Lower leg skin (tissue), 4 donors: ENCODE results near the gene DPP10. TPM values are rescaled to one million over a fixed set of nuclear protein-coding genes. Genes with fewer than 3 reads are reported as not detected.

Source experiments
- DNase-seq, 2 donors: peaks; one replicate each; pipeline ENCODE4 v3.0.0-alpha.2; 2019; ENCODE audit warnings: low spot score in 2 of 2
- H3K4me3 ChIP-seq: fragments of 200-600 bp; sonication (generic); 2 replicates; pipeline ENCODE4 v1.5.1; 2017; ENCODE audit warnings: mild to moderate bottlenecking, low read depth; ENCODE audit not compliant: poor library complexity, severe bottlenecking
- POLR2A ChIP-seq, 2 donors: fragments of 450-650 bp; IDR thresholded peaks; one replicate each; pipeline ENCODE4 v1.6.1; 2016 to 2017; ENCODE audit warnings: antibody characterized with exemption in 2 of 2, mild to moderate bottlenecking in 1 of 2, moderate library complexity in 1 of 2
- WGBS, 2 donors: methylation state at CpG; one replicate each; pipeline ENCODE4 v1.1.5; 2018; 5-methylcytosine and 5-hydroxymethylcytosine counted together
- intact Hi-C: fragments of 100-400 bp; cut with DNase I; formaldehyde crosslinking; loops from one replicate; pipeline ENCODE4 v1.15.0; 2023; ENCODE audit warnings: low total_unique reads
- total RNA-seq, 4 donors: library from RNA; depleted of rRNA; stranded (reverse); fragments of >200 nt; gene quantifications; one replicate each; pipeline ENCODE4 v1.1.0, GENCODE V29; 2016
- TF ChIP-seq, protein P1 (sequence below), 3 donors: fragments of 450-650 bp; IDR thresholded peaks; one replicate each; pipeline ENCODE4 v1.5.1; 2016; ENCODE audit warnings: antibody characterized with exemption in 3 of 3, mild to moderate bottlenecking in 3 of 3, moderate library complexity in 2 of 3

The DPP10 gene
- total RNA-seq, 4 donors from 2014 or later, result 1.1 TPM; not detected in 3

DNA sequence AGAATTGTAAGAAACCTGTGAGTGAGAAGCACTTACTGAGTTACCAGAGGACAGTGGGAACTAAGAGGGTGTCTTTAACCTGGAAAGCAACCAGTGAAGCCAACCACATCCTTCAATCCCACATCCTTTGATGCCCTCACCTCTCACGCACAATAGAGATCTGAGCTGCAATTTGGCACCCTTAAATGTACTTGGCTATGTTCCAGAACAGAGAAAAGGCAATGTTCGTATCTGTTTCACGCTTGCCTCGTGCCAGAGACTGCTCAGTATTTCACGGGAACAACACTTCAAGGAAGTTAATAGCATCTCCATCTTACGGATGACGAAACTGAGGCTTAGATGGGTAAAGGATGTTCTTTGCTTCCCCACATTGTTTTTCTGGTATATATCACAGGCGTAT is 167.4 kb downstream of the DPP10 start:
- intact Hi-C loops, result no loop called here
- 46 to 50% methylated on average over 8 of the region's 8 CpGs for WGBS, 2 donors
- TF ChIP-seq POLR2A (IDR thresholded peaks at IDR 0.05), result no peak
- TF ChIP-seq, protein P1, sequence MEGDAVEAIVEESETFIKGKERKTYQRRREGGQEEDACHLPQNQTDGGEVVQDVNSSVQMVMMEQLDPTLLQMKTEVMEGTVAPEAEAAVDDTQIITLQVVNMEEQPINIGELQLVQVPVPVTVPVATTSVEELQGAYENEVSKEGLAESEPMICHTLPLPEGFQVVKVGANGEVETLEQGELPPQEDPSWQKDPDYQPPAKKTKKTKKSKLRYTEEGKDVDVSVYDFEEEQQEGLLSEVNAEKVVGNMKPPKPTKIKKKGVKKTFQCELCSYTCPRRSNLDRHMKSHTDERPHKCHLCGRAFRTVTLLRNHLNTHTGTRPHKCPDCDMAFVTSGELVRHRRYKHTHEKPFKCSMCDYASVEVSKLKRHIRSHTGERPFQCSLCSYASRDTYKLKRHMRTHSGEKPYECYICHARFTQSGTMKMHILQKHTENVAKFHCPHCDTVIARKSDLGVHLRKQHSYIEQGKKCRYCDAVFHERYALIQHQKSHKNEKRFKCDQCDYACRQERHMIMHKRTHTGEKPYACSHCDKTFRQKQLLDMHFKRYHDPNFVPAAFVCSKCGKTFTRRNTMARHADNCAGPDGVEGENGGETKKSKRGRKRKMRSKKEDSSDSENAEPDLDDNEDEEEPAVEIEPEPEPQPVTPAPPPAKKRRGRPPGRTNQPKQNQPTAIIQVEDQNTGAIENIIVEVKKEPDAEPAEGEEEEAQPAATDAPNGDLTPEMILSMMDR (IDR thresholded peaks at IDR 0.05), result no peak
- no peak overlapping the region for H3K4me3 ChIP-seq
- no peak for DNase-seq

DNA sequence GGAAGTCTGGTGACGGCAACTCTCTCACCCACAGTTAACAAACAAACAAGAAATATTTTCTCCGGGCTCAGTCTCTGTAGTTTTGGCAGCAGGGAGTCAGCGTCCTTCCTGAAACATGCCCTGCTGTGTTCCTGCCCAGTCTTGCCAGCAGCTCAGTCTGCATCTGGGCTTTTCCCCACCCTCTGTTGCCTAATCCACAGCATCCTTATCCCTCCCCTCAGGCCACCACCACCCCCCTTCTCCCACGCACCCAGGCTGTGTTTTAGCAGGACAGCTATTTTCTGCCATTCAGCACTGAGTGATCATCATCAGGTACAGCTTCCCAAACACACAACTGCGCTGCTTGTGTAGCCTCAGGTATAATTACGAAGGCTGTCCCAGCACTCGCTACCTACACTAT is 168.2 kb downstream of the DPP10 start:
- intact Hi-C loops, result no loop called here
- DNase-seq, result no peak
- TF ChIP-seq POLR2A (IDR thresholded peaks at IDR 0.05), result no peak
- TF ChIP-seq, protein P1 (IDR thresholded peaks at IDR 0.05), result no peak
- H3K4me3 ChIP-seq, result no peak overlapping the region
- 25 to 26% methylated on average over 7 of the region's 7 CpGs for WGBS, 2 donors

DNA sequence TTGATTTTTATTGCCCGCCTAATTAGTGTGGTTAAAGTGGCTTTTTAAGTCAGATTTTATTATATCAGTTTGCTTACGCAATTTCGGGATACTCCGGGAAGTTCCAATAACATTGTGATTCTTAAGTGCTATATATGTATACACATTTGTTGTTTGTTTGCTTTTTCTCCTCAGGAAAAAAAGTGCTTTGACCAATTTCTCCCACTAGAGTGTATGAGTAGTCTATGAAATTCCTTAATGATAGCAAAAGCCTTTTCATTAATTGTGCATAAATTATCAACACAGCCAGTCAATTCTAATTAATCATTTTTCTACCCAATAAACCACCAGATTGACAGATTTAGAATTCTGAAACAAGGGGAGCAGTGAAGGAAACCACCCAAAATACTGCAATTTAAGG is 172.2 kb downstream of the DPP10 start:
- WGBS, 2 donors, result 60 to 72% methylated on average over 4 of the region's 4 CpGs
- no peak overlapping the region for H3K4me3 ChIP-seq
- no peak for DNase-seq
- TF ChIP-seq, protein P1 (IDR thresholded peaks at IDR 0.05), result no peak
- no peak for TF ChIP-seq POLR2A (IDR thresholded peaks at IDR 0.05)
- intact Hi-C loops, result no loop called here

DNA sequence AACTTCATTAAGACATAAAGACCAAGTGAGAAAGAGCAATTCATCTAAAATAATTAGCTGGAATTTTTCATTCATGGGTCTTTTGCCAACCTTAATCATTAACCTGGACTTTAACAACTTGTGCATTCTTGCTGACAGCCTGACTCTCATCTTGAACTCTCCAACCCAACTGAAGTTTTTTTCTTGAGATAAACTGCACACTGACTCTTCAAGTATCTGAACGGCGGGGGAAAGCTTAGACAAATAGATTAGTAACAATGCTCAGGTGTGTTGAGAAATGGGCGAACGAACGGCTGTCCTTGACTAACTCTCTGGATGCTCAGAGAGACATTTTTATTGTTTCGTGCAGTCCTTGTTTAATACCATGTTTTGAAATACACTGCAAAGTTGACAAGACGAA is 186.0 kb downstream of the DPP10 start:
- WGBS, 2 donors, result 80 to 83% methylated on average over 7 of the region's 7 CpGs
- intact Hi-C loops, result no loop called here
- DNase-seq, result no peak
- TF ChIP-seq, protein P1 (IDR thresholded peaks at IDR 0.05), result no peak
- TF ChIP-seq POLR2A (IDR thresholded peaks at IDR 0.05), result no peak
- no peak overlapping the region for H3K4me3 ChIP-seq

DNA sequence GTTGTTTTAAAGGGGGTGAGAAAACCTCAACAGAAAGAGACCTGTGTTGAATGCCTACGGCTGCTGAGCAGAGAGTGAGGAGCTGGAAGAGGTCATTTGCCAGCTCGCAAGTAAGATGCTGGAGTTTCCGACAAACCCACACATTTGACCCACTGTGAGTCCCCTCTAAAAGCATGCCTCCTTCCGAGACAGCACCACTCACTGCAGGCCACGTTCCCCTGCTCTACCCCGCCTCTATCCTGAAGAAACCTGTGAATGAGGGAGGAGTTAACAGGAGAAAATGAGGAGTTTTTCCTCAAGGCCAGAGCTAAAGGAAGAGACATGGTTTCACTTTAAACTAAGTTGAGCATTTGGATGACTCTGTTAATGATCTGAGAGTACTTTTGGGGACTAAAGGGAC is 188.7 kb downstream of the DPP10 start:
- TF ChIP-seq, protein P1 (IDR thresholded peaks at IDR 0.05), result no peak
- no peak for TF ChIP-seq POLR2A (IDR thresholded peaks at IDR 0.05)
- 66 to 73% methylated on average over 6 of the region's 6 CpGs for WGBS, 2 donors
- no peak for DNase-seq
- intact Hi-C loops, result no loop called here
- no peak overlapping the region for H3K4me3 ChIP-seq

DNA sequence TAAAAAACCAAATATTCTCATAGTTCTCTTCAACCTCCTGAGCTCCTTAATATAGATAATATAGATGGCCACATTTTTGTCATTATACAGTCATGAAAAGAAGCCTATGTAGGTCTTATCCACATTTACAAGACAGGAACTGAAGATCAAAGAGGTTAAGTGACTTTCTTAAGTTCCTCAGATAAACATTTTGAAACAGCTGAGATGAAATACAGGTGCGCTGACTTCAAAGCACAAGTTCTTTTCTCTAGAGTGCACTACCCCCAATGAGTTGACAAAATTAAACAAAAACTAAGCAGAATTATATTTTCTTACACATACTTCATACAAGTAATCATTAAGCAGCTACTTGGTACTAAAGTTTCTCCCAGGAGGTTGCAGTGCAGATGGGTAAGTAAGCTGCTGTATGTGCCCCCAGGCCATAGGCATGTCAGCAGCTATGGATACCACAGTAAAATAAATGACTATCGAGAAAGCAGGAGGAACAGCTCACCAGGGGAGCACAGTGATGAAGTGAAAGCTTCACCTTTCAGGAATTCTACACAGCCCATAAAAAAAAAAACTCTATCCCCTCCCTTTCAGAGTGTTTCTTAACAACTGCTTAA is 199.8 kb downstream of the DPP10 start:
- no peak overlapping the region for H3K4me3 ChIP-seq
- intact Hi-C loops, result no loop called here
- DNase-seq, result no peak
- 22 to 40% methylated on average over 2 of the region's 2 CpGs for WGBS, 2 donors
- TF ChIP-seq, protein P1 (IDR thresholded peaks at IDR 0.05), result no peak
- no peak for TF ChIP-seq POLR2A (IDR thresholded peaks at IDR 0.05)
